Trophoblast cell (in vitro differentiated cells and primary cell): Measurements from ENCODE around the gene PRXL2C.
"Not testable (repeated sequence)": the region's sequence is repeated elsewhere in the genome, so short reads cannot be mapped to it uniquely, and the experiment has no call there.

Experiments
- DNase-seq, 2 donors: peaks; one replicate each; pipeline ENCODE4 v3.0.0-alpha.2; 2016
- H2AFZ ChIP-seq: 2 replicates; pipeline ENCODE4 v1.6.1; 2013; ENCODE audit warnings: low read length, moderate library complexity, mild to moderate bottlenecking; ENCODE audit not compliant: insufficient read depth, poor library complexity
- H2AK5ac ChIP-seq: 2 replicates; pipeline ENCODE4 v1.6.1; 2013; ENCODE audit warnings: mild to moderate bottlenecking, low read length
- H2BK120ac ChIP-seq: 2 replicates; pipeline ENCODE4 v1.6.1; 2013; ENCODE audit warnings: low read length, mild to moderate bottlenecking, moderate library complexity; ENCODE audit not compliant: insufficient read depth, poor library complexity
- H2BK12ac ChIP-seq: 2 replicates; pipeline ENCODE4 v1.6.1; 2013; ENCODE audit warnings: mild to moderate bottlenecking, low read length, moderate library complexity
- H2BK5ac ChIP-seq: 2 replicates; pipeline ENCODE4 v1.6.1; 2013; ENCODE audit warnings: low read length, low read depth, moderate library complexity, mild to moderate bottlenecking; ENCODE audit not compliant: poor library complexity
- H3K14ac ChIP-seq: 2 replicates; pipeline ENCODE4 v1.6.1; 2013; ENCODE audit warnings: mild to moderate bottlenecking, low read length
- H3K18ac ChIP-seq: 2 replicates; pipeline ENCODE4 v1.6.1; 2013; ENCODE audit warnings: mild to moderate bottlenecking, low read length
- H3K23ac ChIP-seq: 2 replicates; pipeline ENCODE4 v1.6.1; 2013; ENCODE audit warnings: low read length
- H3K27ac ChIP-seq: 2 replicates; pipeline ENCODE4 v1.5.1; 2013; ENCODE audit warnings: low read depth, mild to moderate bottlenecking, inconsistent platforms, low read length, moderate library complexity
- H3K27me3 ChIP-seq: 2 replicates; pipeline ENCODE4 v1.6.1; 2013; ENCODE audit warnings: inconsistent platforms, mild to moderate bottlenecking, low read length, moderate library complexity; ENCODE audit not compliant: insufficient read depth
- H3K36me3 ChIP-seq, 2 experiments: 1 replicate in 1 of 2; 2 replicates in 1 of 2; pipeline ENCODE4 v1.6.1; 2013; ENCODE audit warnings: low read length in 2 of 2, mild to moderate bottlenecking in 2 of 2, moderate library complexity in 1 of 2; ENCODE audit not compliant: insufficient read depth in 2 of 2, control insufficient read depth in 1 of 2
- H3K4ac ChIP-seq: 2 replicates; pipeline ENCODE4 v1.6.1; 2013; ENCODE audit warnings: low read depth, mild to moderate bottlenecking, low read length, moderate library complexity
- H3K4me1 ChIP-seq, 2 experiments: 1 replicate in 1 of 2; 2 replicates in 1 of 2; pipeline ENCODE4 v1.6.1; 2013; ENCODE audit warnings: low read length in 2 of 2, mild to moderate bottlenecking in 2 of 2, moderate library complexity in 1 of 2; ENCODE audit not compliant: insufficient read depth in 2 of 2, control insufficient read depth in 1 of 2
- H3K4me2 ChIP-seq: 2 replicates; pipeline ENCODE4 v1.6.1; 2013; ENCODE audit warnings: inconsistent platforms, mild to moderate bottlenecking, low read length, moderate library complexity
- H3K4me3 ChIP-seq: 2 replicates; pipeline ENCODE4 v1.5.1; 2013; ENCODE audit warnings: mild to moderate bottlenecking, low read depth, low read length, inconsistent platforms
- H3K79me1 ChIP-seq: one replicate; pipeline ENCODE4 v1.6.1; 2013; ENCODE audit warnings: low read length
- H3K79me2 ChIP-seq: 2 replicates; pipeline ENCODE4 v1.6.1; 2013; ENCODE audit warnings: low read length, mild to moderate bottlenecking; ENCODE audit not compliant: control insufficient read depth, insufficient read depth, poor library complexity
- H3K9ac ChIP-seq: 2 replicates; pipeline ENCODE4 v1.6.1; 2013; ENCODE audit warnings: mild to moderate bottlenecking, low read length
- H3K9me3 ChIP-seq: 2 replicates; pipeline ENCODE4 v1.6.1; 2013; ENCODE audit warnings: low read depth, mild to moderate bottlenecking, control low read depth, inconsistent platforms, low read length; ENCODE audit not compliant: insufficient read depth
- H4K12ac ChIP-seq: 2 replicates; pipeline ENCODE4 v1.6.1; 2013; ENCODE audit warnings: low read depth, mild to moderate bottlenecking, low read length, moderate library complexity
- H4K8ac ChIP-seq: 2 replicates; pipeline ENCODE4 v1.6.1; 2013; ENCODE audit warnings: low read depth, mild to moderate bottlenecking, low read length, moderate library complexity
- H4K91ac ChIP-seq: one replicate; pipeline ENCODE4 v1.6.1; 2013; ENCODE audit warnings: low read depth, mild to moderate bottlenecking, low read length, moderate library complexity
- WGBS: extraction: QIAGEN DNeasy Blood & Tissue Kit; methylation state at CpG from one replicate; pipeline ENCODE4 v1.1.7; 2013; ENCODE audit warnings: missing lambda C conversion rate; ENCODE audit not compliant: insufficient read length, insufficient coverage; ENCODE audit errors: extremely low coverage; 5-methylcytosine and 5-hydroxymethylcytosine counted together

The PRXL2C gene

GRCh38 chr9:96673786-96674185 lies 18.7 kb upstream of the PRXL2C start:
- not testable (repeated sequence) for H2BK12ac ChIP-seq, H3K14ac ChIP-seq, H3K4ac ChIP-seq, H3K36me3 ChIP-seq, H2BK120ac ChIP-seq, H2BK5ac ChIP-seq, H4K12ac ChIP-seq, H3K4me1 ChIP-seq, H2AK5ac ChIP-seq, H3K27me3 ChIP-seq, H3K9ac ChIP-seq, H4K8ac ChIP-seq, H2AFZ ChIP-seq, H3K23ac ChIP-seq, H3K18ac ChIP-seq, H4K91ac ChIP-seq, H3K79me1 ChIP-seq, H3K4me2 ChIP-seq, H3K27ac ChIP-seq, DNase-seq, H3K9me3 ChIP-seq, H3K4me3 ChIP-seq, H3K79me2 ChIP-seq
- no CpG with 5 or more reads among the region's 4 CpGs for WGBS

GRCh38 chr9:96668868-96669534 lies 13.9 kb upstream of the PRXL2C start:
- DNase-seq = no peak
- Histone ChIP-seq H2AK5ac (no peak overlapping the region), H3K4ac (no peak overlapping the region), H2BK5ac (no peak overlapping the region), H2BK12ac (no peak overlapping the region), H3K4me3 (peak overlapping the region; percentile 6), H3K18ac (no peak overlapping the region), H3K9ac (no peak overlapping the region), H3K79me1 (no peaks in the 10 kb centered on the region), H3K4me2 (no peak overlapping the region), H3K27ac (no peak overlapping the region), H2AFZ (no peak overlapping the region), H4K8ac (no peak overlapping the region), H3K36me3 (no peaks in the 10 kb centered on the region), H3K23ac (no peak overlapping the region), H3K9me3 (peaks cover 3% of the 10 kb centered on the region), H2BK120ac (no peak overlapping the region), H4K91ac (no peak overlapping the region), H3K79me2 (no peaks in the 10 kb centered on the region), H4K12ac (no peak overlapping the region), H3K4me1 (no peaks in the 10 kb centered on the region), H3K27me3 (no peaks in the 10 kb centered on the region), H3K14ac (no peak overlapping the region)
- WGBS = no CpG with 5 or more reads among the region's 20 CpGs

GRCh38 chr9:96667363-96667728 lies 12.2 kb upstream of the PRXL2C start:
- no peak overlapping the region for H3K4me3 ChIP-seq
- no peak overlapping the region for H3K4me2 ChIP-seq
- H3K27me3 ChIP-seq = no peaks in the 10 kb centered on the region
- no peak overlapping the region for H4K91ac ChIP-seq
- no peak overlapping the region for H3K27ac ChIP-seq
- WGBS = no CpG with 5 or more reads among the region's 2 CpGs
- no peak overlapping the region for H4K12ac ChIP-seq
- H2AK5ac ChIP-seq = no peak overlapping the region
- H3K79me1 ChIP-seq = no peaks in the 10 kb centered on the region
- no peak overlapping the region for H3K18ac ChIP-seq
- no peaks in the 10 kb centered on the region for H3K4me1 ChIP-seq
- H3K9me3 ChIP-seq = no peaks in the 10 kb centered on the region
- no peak overlapping the region for H3K23ac ChIP-seq
- H4K8ac ChIP-seq = no peak overlapping the region
- DNase-seq = no peak
- no peak overlapping the region for H2BK120ac ChIP-seq
- no peaks in the 10 kb centered on the region for H3K36me3 ChIP-seq
- no peak overlapping the region for H3K9ac ChIP-seq
- H3K14ac ChIP-seq = no peak overlapping the region
- H3K79me2 ChIP-seq = no peaks in the 10 kb centered on the region
- H2BK12ac ChIP-seq = no peak overlapping the region
- H3K4ac ChIP-seq = no peak overlapping the region
- H2AFZ ChIP-seq = no peak overlapping the region
- H2BK5ac ChIP-seq = no peak overlapping the region

- H3K4me2 ChIP-seq, H4K91ac ChIP-seq, H3K9ac ChIP-seq, H2BK12ac ChIP-seq, H4K12ac ChIP-seq, H2AK5ac ChIP-seq, H3K36me3 ChIP-seq, H2AFZ ChIP-seq, H3K4me1 ChIP-seq, H3K79me1 ChIP-seq, H3K9me3 ChIP-seq, H3K79me2 ChIP-seq, H3K4me3 ChIP-seq, H3K27ac ChIP-seq, H2BK5ac ChIP-seq, H3K27me3 ChIP-seq, H2BK120ac ChIP-seq, H3K14ac ChIP-seq, H4K8ac ChIP-seq, H3K18ac ChIP-seq, H3K4ac ChIP-seq, H3K23ac ChIP-seq: not testable (repeated sequence)
- peak; percentile 41 to 85 for DNase-seq
- no CpG with 5 or more reads among the region's 15 CpGs for WGBS
Observed at GRCh38 chr9:96666653-96667362, 11.7 kb upstream of the PRXL2C start.
